HG03095 (cell line): ENCODE data around the gene SELENOW.

Source experiments
- ATAC-seq: cut with Tn5 transposase; IDR thresholded peaks from one replicate; pipeline ENCODE4 v1.9.1; 2021; ENCODE audit warnings: moderate library complexity; ENCODE audit not compliant: unreplicated experiment

SELENOW gene

GRCh38 chr19:47819858-47820257 lies 41.4 kb downstream of the SELENOW start:
- ATAC-seq: no peak

GRCh38 chr19:47820410-47820809 lies 41.9 kb downstream of the SELENOW start:
- no peak for ATAC-seq

DNA sequence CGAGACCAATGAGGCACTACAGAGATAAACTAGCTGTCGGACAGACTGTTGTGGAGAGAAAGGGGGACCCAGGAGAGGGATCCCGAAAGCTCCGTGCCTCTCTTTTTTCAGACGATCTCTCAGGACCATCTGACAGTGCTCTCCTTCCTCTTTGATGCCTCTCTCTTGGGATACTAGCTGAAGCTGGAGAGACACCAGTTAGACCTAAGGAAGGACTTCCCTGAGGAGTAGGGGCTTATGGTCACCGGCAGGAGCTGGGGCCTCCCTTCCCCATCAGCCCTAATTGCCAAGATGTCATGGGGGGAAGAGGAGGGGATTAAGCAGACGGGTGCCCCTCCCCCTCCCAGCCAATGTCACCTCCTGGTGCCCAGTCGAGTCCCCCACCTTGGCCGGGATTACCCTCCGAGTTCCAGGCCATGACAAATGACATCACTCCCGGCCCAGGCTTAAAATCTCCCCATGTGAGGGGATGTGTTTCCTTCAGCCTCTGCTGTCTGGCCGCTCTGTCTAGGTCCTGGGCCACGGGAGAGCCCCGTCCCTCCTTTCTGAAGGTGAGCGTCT lies 43.0 kb downstream of the SELENOW start, which contains the start of gene CRX:
TSS of gene CRX (plus strand) at position 478 of the 561 bp plus-strand sequence. CDS start 12,507 bp downstream, outside the sequence.
- no peak for ATAC-seq

DNA sequence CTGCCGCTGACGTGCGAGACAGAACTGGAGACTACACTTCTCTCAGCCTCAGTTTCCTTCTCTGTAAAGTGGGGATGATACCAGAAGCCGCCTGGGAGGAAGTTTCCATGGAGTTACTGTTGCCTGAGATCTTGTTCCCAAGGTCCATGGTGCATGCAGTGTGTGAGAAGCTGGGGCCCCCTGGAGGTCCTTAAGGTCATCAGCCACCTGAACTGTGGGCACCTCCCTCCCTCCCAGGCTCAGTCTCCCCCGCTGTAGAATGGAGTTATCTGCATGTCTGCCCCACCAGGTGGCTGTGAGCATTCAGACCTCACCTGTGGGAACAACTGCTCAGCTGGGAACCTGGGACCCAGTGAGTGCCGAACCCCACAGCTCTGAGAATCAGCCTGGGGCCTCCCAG lies 45.9 kb downstream of the SELENOW start:
- no peak for ATAC-seq

GRCh38 chr19:47826800-47827199 lies 48.3 kb downstream of the SELENOW start:
- no peak for ATAC-seq

DNA sequence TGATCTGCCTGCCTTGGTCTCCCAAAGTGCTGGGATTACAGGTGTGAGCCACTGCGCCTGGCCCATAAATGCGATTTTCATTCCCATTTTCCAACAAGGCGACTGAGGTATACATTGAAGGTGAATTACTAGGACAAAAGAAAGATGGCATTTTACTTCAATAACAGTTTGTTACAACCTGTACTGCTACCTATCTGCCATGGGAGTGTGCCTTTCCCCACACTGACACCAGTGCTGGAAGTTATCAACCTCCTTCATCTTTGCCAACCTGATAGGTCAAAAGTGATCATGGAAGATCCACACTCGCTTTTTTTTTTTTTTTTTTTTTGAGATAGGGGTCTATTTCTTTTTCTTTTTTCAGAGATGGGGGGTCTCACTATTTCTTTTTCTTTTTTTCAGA lies 54.2 kb downstream of the SELENOW start:
- no peak for ATAC-seq
